Endothelial cell of umbilical vein (primary cell): ENCODE data around the gene TMEFF2. TPM values are rescaled to one million over a fixed set of nuclear protein-coding genes. Genes with fewer than 3 reads are reported as not detected.

Experiments used
- BruUV-seq: library from RNA; stranded (reverse); fragments of 400-500 nt; replicated peaks from 2 replicates; lab custom pipeline; 2021; lab: Mats Ljungman, UMichigan
- CTCF ChIA-PET: fragments of 300-600, 350-600 bp; sonication (Branson Sonifier 250); formaldehyde crosslinking; loops from one replicate; lab custom pipeline; 2021; ENCODE audit warnings: antibody characterized with exemption, inconsistent platforms; lab: Charles Lee
- POLR2A ChIA-PET: fragments of 300-600, 350-600 bp; sonication (Branson Sonifier 250); formaldehyde crosslinking; loops from one replicate; lab custom pipeline; 2021; ENCODE audit warnings: antibody characterized with exemption, inconsistent platforms; lab: Charles Lee
- DNase-seq: peaks from one replicate; pipeline ENCODE4 v3.0.0-alpha.2; 2011; ENCODE audit warnings: low read depth, low spot score
- FAIRE-seq: peaks from 2 replicates; lab custom pipeline; 2011; peaks lifted over from hg19 to GRCh38; lab: Jason Lieb, UNC
- H2AFZ ChIP-seq: 2 replicates; pipeline ENCODE4 v1.6.0; 2012; ENCODE audit warnings: low read depth, low read length, control low read depth, inconsistent platforms
- H3K27ac ChIP-seq: 2 replicates; pipeline ENCODE4 v1.5.1; 2011; ENCODE audit warnings: low read depth, mild to moderate bottlenecking, control low read depth, low read length, moderate library complexity; ENCODE audit not compliant: insufficient read depth
- H3K27me3 ChIP-seq, 2 experiments: 2 replicates each; pipeline versions ENCODE4 v1.6.0 to v1.6.1; 2011; ENCODE audit warnings: low read length in 2 of 2, mixed read lengths in 1 of 2; ENCODE audit not compliant: control insufficient read depth in 2 of 2, insufficient read depth in 2 of 2
- H3K36me3 ChIP-seq, 2 experiments: 2 replicates in 1 of 2; 3 replicates in 1 of 2; pipeline ENCODE4 v1.5.1; 2011; ENCODE audit warnings: low read length in 2 of 2, mild to moderate bottlenecking in 1 of 2, moderate library complexity in 1 of 2; ENCODE audit not compliant: control insufficient read depth in 2 of 2, insufficient read depth in 2 of 2; ENCODE audit errors: extremely low read depth in 1 of 2
- H3K4me1 ChIP-seq: 3 replicates; pipeline ENCODE4 v1.5.1; 2011; ENCODE audit warnings: mild to moderate bottlenecking, low read length; ENCODE audit not compliant: control insufficient read depth, insufficient read depth; ENCODE audit errors: extremely low read depth
- H3K4me2 ChIP-seq: 2 replicates; pipeline ENCODE4 v1.6.1; 2011; ENCODE audit warnings: low read length, control low read depth, mixed read lengths; ENCODE audit not compliant: insufficient read depth
- H3K4me3 ChIP-seq, 3 experiments: fragments of 200-600 bp in 1 of 3; sonication (generic), shearing (Covaris generic) in 1 of 3; replicated peaks in 1 of 3; 2 replicates each; pipeline ENCODE4 v1.5.1; 2011 to 2016; ENCODE audit warnings: control low read depth in 3 of 3, low read length in 3 of 3, mild to moderate bottlenecking in 2 of 3, inconsistent platforms in 1 of 3, low read depth in 1 of 3, moderate library complexity in 1 of 3; ENCODE audit not compliant: insufficient read depth in 1 of 3
- H3K79me2 ChIP-seq: 2 replicates; pipeline ENCODE4 v1.6.0; 2012; ENCODE audit warnings: low read length, inconsistent platforms; ENCODE audit not compliant: control insufficient read depth, insufficient read depth
- H3K9ac ChIP-seq: replicated peaks from 2 replicates; pipeline ENCODE3; 2011; ENCODE audit warnings: low read length, control low read depth; ENCODE audit not compliant: insufficient read depth; ENCODE audit errors: extremely low read depth
- H3K9me1 ChIP-seq: replicated peaks from 3 replicates; pipeline ENCODE4 v1.6.0; 2011; ENCODE audit warnings: mild to moderate bottlenecking, low read length; ENCODE audit not compliant: control insufficient read depth, insufficient read depth; ENCODE audit errors: extremely low read depth
- H3K9me3 ChIP-seq: replicated peaks from 2 replicates; pipeline ENCODE4 v1.5.1; 2012; ENCODE audit warnings: low read length, inconsistent platforms; ENCODE audit not compliant: control insufficient read depth, insufficient read depth
- H4K20me1 ChIP-seq: replicated peaks from 2 replicates; pipeline ENCODE3; 2011; ENCODE audit warnings: mild to moderate bottlenecking, low read length; ENCODE audit not compliant: control insufficient read depth, insufficient read depth; ENCODE audit errors: extremely low read depth
- CTCF ChIP-seq, 2 donors: IDR thresholded peaks; 1 replicate in 1 of 2; 2 replicates in 1 of 2; pipeline ENCODE4 v1.5.1; 2011; ENCODE audit warnings: low read length in 2 of 2, mild to moderate bottlenecking in 2 of 2, moderate library complexity in 2 of 2, control low read depth in 1 of 2, inconsistent platforms in 1 of 2, low read depth in 1 of 2; ENCODE audit not compliant: insufficient read depth in 1 of 2; ENCODE audit errors: extremely low read depth in 1 of 2
- EZH2 ChIP-seq: IDR thresholded peaks from 2 replicates; pipeline ENCODE4 v1.6.1; 2012; ENCODE audit warnings: borderline replicate concordance, low read depth, mild to moderate bottlenecking, moderate library complexity, low read length, inconsistent platforms; ENCODE audit not compliant: severe bottlenecking
- FOS ChIP-seq: IDR thresholded peaks from 2 replicates; pipeline ENCODE4 v1.6.1; 2011; ENCODE audit warnings: mild to moderate bottlenecking, low read length, moderate library complexity, borderline replicate concordance; ENCODE audit not compliant: insufficient read depth
- GATA2 ChIP-seq: IDR thresholded peaks from 2 replicates; pipeline ENCODE4 v1.7.0; 2011; ENCODE audit warnings: low read depth, mild to moderate bottlenecking, moderate library complexity, mixed read lengths, low read length; ENCODE audit not compliant: insufficient read length, insufficient read depth
- JUN ChIP-seq: IDR thresholded peaks from 2 replicates; pipeline ENCODE4 v1.6.1; 2011; ENCODE audit warnings: borderline replicate concordance, low read depth; ENCODE audit not compliant: insufficient read length, insufficient read depth
- MAX ChIP-seq: IDR thresholded peaks from 2 replicates; pipeline ENCODE4 v1.6.1; 2011; ENCODE audit not compliant: insufficient read depth, insufficient read length
- MYC ChIP-seq: IDR thresholded peaks from one replicate; pipeline ENCODE4 v1.6.1; 2011; ENCODE audit warnings: mild to moderate bottlenecking, low read depth, low read length
- POLR2A ChIP-seq: IDR thresholded peaks from 2 replicates; pipeline ENCODE4 v1.6.1; 2012; ENCODE audit warnings: low read depth, mild to moderate bottlenecking, control low read depth, low read length
- POLR2AphosphoS5 ChIP-seq: IDR thresholded peaks from 2 replicates; pipeline ENCODE4 v1.6.1; 2012; ENCODE audit warnings: low read depth, mild to moderate bottlenecking, control low read depth, low read length, moderate library complexity; ENCODE audit not compliant: insufficient read depth
- dilution Hi-C: fragments of 300-500 bp; cut with MboI; formaldehyde crosslinking; loops from one replicate; pipeline ENCODE4 v1.15.0; 2019; ENCODE audit warnings: low sequenced_read_pairs; ENCODE audit not compliant: extremely low pct_ligation_motif_present
- intact Hi-C: fragments of 100-400 bp; cut with micrococcal nuclease; formaldehyde crosslinking; loops from one replicate; pipeline ENCODE4 v1.10.0; 2022
- polyA plus RNA-seq, 4 experiments: library from polyadenylated mRNA; depleted of rRNA in 3 of 4; stranded (reverse) in 3 of 4; unstranded in 1 of 4; fragments of >200 nt; gene quantifications; 2 replicates each; pipeline versions ENCODE4 v1.2.1 to v1.2.3, GENCODE V29; 2011 to 2012; ENCODE audit warnings: missing spikeins in 1 of 4
- total RNA-seq: library from RNA; stranded (reverse); gene quantifications from 2 replicates; pipeline ENCODE4 v1.2.3, GENCODE V29; 2021

TMEFF2 gene
- total and polyA plus RNA-seq, 2 donors (not counting 3 experiments of a cell fraction or from before 2014, with no cell fraction given), result 0.18 to 0.20 TPM

GRCh38 chr2:192218377-192218776 lies 23.6 kb upstream of the TMEFF2 start:
- H4K20me1 ChIP-seq, result no peaks in the 10 kb centered on the region
- no TSS peak for BruUV-seq
- CTCF ChIA-PET, result interaction anchor here (1.1 to 2.2 kb wide), 3 partner anchors 10 to 406 kb away, joined by 3 to 8 read pairs (median 4); no protein-coding TSS in a partner anchor
- dilution Hi-C loops, result no loop called here
- no peak overlapping the region for H3K4me2 ChIP-seq
- no peaks in the 10 kb centered on the region for H3K79me2 ChIP-seq
- DNase-seq, result no peak
- no peak overlapping the region for H3K27ac ChIP-seq
- TF ChIP-seq POLR2A, result no peak
- TF ChIP-seq GATA2, result no peak
- no peak for TF ChIP-seq JUN
- no peak for TF ChIP-seq FOS
- no peak for TF ChIP-seq EZH2
- no peak for TF ChIP-seq CTCF (IDR thresholded peaks at IDR 0.05; ENCODE audit: extremely low read depth in 1 of 2, insufficient read depth in 1 of 2, low read depth in 1 of 2, low read length in 2 of 2)
- TF ChIP-seq POLR2AphosphoS5, result no peak
- TF ChIP-seq MAX, result no peak
- TF ChIP-seq MYC, result no peak
- no peaks in the 10 kb centered on the region for H3K4me1 ChIP-seq
- no peaks in the 10 kb centered on the region for H3K36me3 ChIP-seq
- POLR2A ChIA-PET, result no interaction called here
- no peaks in the 10 kb centered on the region for H3K27me3 ChIP-seq
- no peaks in the 10 kb centered on the region for H3K9me1 ChIP-seq
- no peaks in the 10 kb centered on the region for H3K9me3 ChIP-seq
- H3K4me3 ChIP-seq, result no peak overlapping the region
- intact Hi-C loops, result no loop called here
- H3K9ac ChIP-seq, result no peak overlapping the region
- FAIRE-seq, result no peak
- no peak overlapping the region for H2AFZ ChIP-seq
